Cardiac fibroblast (primary cell): ENCODE measurements around the gene GNG7.

Source experiments
- DNase-seq, 2 donors: peaks; one replicate each; pipeline versions ENCODE4 v3.0.0 to v3.0.0-alpha.2; 2010; ENCODE audit warnings: low read depth in 2 of 2
- H3K4me3 ChIP-seq, 2 donors: replicated peaks in 1 of 2; 1 replicate in 1 of 2; 2 replicates in 1 of 2; pipeline ENCODE4 v1.5.1; 2011; ENCODE audit warnings: low read depth in 2 of 2, low read length in 2 of 2, mild to moderate bottlenecking in 2 of 2, moderate library complexity in 1 of 2
- CTCF ChIP-seq: IDR thresholded peaks from one replicate; pipeline ENCODE4 v1.5.1; 2011; ENCODE audit warnings: low read depth, mild to moderate bottlenecking, low read length, inconsistent platforms

GNG7 gene

GRCh38 chr19:2478756-2479555 lies 223.5 kb downstream of the GNG7 start:
- no peak for TF ChIP-seq CTCF
- peak; percentile 87 to 90 for DNase-seq
- H3K4me3 ChIP-seq: peak overlapping the region; percentile 69 to 93

- H3K4me3 ChIP-seq: peak overlapping the region; percentile 69 to 93
- TF ChIP-seq CTCF: no peak
- peak; percentile 72 to 85 for DNase-seq
Measured at GRCh38 chr19:2478278-2478755, 224.2 kb downstream of the GNG7 start.

GRCh38 chr19:2477732-2478191 lies 224.7 kb downstream of the GNG7 start:
- DNase-seq: peak; percentile 59 to 70
- peak overlapping the region; percentile 69 to 93 for H3K4me3 ChIP-seq
- no peak for TF ChIP-seq CTCF

GRCh38 chr19:2477141-2477710 lies 225.3 kb downstream of the GNG7 start:
- peak overlapping the region; percentile 69 to 93 for H3K4me3 ChIP-seq
- no peak for TF ChIP-seq CTCF
- peak; percentile 42 to 51 for DNase-seq

GRCh38 chr19:2476451-2477140 lies 225.9 kb downstream of the GNG7 start:
- peak overlapping the region; percentile 69 to 93 for H3K4me3 ChIP-seq
- peak; percentile 61 to 73 for DNase-seq
- TF ChIP-seq CTCF: no peak

- H3K4me3 ChIP-seq: peak within 1 kb of the TSS; percentile 69 to 93
- DNase-seq: peak; percentile 99
- TF ChIP-seq CTCF: no peak
Measured at GRCh38 chr19:2475702-2476450, 226.6 kb downstream of the GNG7 start, which contains the start of gene GADD45B. GADD45B (plus strand) TSS chr19:2476127; CDS start chr19:2476359, 232 bp downstream.
